Bronchial epithelial cell (primary cell): ENCODE measurements around the gene SMAD3. TPM values are rescaled to one million over a fixed set of nuclear protein-coding genes. Genes with fewer than 3 reads are reported as not detected.

Source experiments
- DNase-seq: peaks from one replicate; pipeline ENCODE4 v3.0.0-alpha.2; 2010; ENCODE audit warnings: low read depth
- FAIRE-seq: peaks from 2 replicates; lab custom pipeline; 2011; peaks lifted over from hg19 to GRCh38; lab: Jason Lieb, UNC
- H3K27me3 ChIP-seq: 2 replicates; pipeline ENCODE4 v1.5.1; 2011; ENCODE audit warnings: low read length; ENCODE audit not compliant: control insufficient read depth, insufficient read depth
- H3K36me3 ChIP-seq: 2 replicates; pipeline ENCODE4 v1.5.1; 2011; ENCODE audit warnings: low read length; ENCODE audit not compliant: control insufficient read depth, insufficient read depth
- H3K4me3 ChIP-seq: 2 replicates; pipeline ENCODE4 v1.5.1; 2011; ENCODE audit warnings: mild to moderate bottlenecking, low read depth, low read length, control low read depth
- CTCF ChIP-seq: IDR thresholded peaks from 2 replicates; pipeline ENCODE4 v1.5.1; 2011; ENCODE audit warnings: mild to moderate bottlenecking, moderate library complexity, low read length, control low read depth, inconsistent platforms; ENCODE audit not compliant: insufficient read depth, severe bottlenecking
- total RNA-seq: library from RNA; depleted of rRNA; stranded (reverse); fragments of >200 nt; gene quantifications from 2 replicates; pipeline ENCODE4 v1.2.1, GENCODE V29; 2014

Gene SMAD3
- total RNA-seq, 1 donor from 2014 or later: 9.5 TPM

- TF ChIP-seq CTCF: no peak
- FAIRE-seq (no peak), DNase-seq (no peak)
- H3K36me3 ChIP-seq: peaks cover 2% of the 10 kb centered on the region
- H3K27me3 ChIP-seq: no peaks in the 10 kb centered on the region
- H3K4me3 ChIP-seq: no peak overlapping the region
Measured at GRCh38 chr15:67227431-67227830, 162.0 kb downstream of the SMAD3 start.

DNA sequence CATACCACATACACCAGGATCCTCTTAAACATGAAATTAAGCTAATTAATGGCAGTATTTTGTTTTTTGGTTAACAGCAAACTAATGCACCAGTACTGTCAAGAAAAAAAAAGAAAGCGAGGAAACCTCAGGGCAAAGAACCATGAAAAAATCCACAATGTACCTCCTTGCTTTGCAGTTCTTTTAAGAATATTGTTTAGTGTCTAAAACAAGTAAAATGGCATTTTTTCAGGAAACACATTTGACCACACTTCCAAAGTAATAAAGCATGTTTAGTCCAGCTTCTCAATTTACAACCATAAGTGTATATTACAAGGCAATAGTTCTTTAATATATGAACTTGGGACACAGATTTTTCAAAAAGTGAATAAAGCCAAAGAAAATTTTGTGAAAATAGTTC is 162.4 kb downstream of the SMAD3 start:
- Histone ChIP-seq H3K36me3 (peaks cover 2% of the 10 kb centered on the region), H3K4me3 (no peak overlapping the region), H3K27me3 (no peaks in the 10 kb centered on the region)
- no peak for TF ChIP-seq CTCF
- DNase-seq: no peak
- no peak for FAIRE-seq

DNA sequence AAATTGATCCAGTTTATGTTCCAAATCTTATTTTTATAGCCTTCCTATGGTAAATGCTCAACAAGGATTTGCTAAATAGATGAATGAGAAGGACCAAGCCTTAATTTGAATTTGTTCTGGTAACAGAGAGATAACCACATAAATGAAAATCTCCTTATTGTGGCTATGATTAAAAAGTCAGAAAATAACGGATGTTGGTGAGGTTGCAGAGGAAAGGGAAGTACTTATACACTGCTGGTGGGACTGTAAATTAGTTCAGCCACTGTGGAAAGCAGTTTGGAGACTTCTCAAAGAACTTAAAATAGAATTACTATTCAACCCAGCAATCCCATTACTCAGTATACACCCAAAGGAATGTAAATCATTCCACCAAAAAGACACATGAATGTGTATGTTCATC is 162.9 kb downstream of the SMAD3 start:
- DNase-seq (no peak), FAIRE-seq (no peak)
- H3K4me3 ChIP-seq: no peak overlapping the region
- no peak for TF ChIP-seq CTCF
- peaks cover 2% of the 10 kb centered on the region for H3K36me3 ChIP-seq
- H3K27me3 ChIP-seq: no peaks in the 10 kb centered on the region

DNA sequence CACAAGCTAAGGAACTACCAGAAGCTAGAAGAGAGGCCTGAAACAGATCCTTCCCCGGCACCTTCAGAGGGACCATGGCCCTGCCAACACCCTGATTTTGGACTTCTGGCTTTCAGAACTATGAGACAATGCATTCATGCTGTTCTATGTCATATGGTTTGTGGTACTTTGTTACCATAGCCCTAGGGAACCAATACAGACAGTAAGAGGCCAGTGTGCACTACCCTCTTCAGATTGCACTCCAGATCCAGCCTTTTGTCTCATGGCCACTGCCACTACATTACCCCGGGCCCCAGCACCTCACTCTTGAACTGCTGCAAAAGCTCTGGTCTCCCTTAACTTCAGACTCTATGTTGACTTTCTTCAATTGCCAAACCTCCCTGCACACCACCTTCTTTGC is 165.1 kb downstream of the SMAD3 start:
- peaks cover 2% of the 10 kb centered on the region for H3K36me3 ChIP-seq

DNA sequence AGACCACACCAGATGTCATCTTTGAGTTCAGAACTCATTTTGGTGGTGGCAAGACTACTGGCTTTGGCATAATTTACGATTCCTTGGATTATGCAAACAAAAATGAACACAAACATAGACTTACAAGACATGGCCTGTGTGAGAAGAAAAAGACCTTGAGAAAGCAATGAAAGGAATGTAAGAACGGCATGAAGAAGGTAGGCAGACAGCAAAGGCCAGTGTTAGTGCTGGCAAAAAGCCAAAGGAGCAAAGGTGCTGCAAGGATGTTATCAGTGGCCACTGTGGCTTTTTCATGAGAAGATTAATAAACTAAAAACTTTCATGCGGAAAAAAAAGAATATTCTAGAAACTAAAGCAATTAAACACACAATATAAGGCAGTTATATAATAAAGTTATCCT is 167.2 kb downstream of the SMAD3 start:
- TF ChIP-seq CTCF: no peak
- FAIRE-seq (no peak), DNase-seq (no peak)
- H3K4me3 ChIP-seq: no peak overlapping the region
- H3K36me3 ChIP-seq: peaks cover 2% of the 10 kb centered on the region
- no peaks in the 10 kb centered on the region for H3K27me3 ChIP-seq

More for the DNA sequence above, 165.1 kb downstream of the SMAD3 start:
- no peak for FAIRE-seq
- no peak for TF ChIP-seq CTCF
- Histone ChIP-seq H3K4me3 (no peak overlapping the region), H3K27me3 (no peaks in the 10 kb centered on the region)
- no peak for DNase-seq
